SIG-M5 (cell line): ENCODE results near the gene FMO5.
A peak's percentile ranks its signal among the peaks of the same experiment; 100 is the strongest.
"Not testable (repeated sequence)": the region's sequence is repeated elsewhere in the genome, so short reads cannot be mapped to it uniquely, and the experiment has no call there.

ENCODE experiments used
- DNase-seq: peaks from one replicate; lab custom pipeline; 2025; lab: John Stamatoyannopoulos, UW

The FMO5 gene

DNA sequence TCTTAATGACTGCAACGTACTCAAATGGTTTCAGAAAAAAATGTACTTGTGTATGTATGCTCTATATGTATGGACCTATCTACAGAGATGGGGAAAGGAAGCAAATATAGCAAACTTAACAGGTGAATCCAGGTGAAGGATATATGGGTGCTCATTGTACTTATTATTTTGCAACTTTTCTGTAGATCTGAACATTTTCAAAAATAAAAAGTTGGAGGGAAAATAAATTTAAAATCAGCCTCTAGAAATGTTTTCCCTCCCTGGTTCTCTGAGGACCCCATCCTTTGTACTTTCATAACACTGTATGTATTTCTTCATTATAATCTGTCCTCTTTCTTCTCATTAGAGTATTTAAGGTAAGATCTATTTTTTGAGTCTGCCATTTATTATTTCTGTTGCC is 17.9 kb downstream of the FMO5 start:
- DNase-seq = no peak

DNA sequence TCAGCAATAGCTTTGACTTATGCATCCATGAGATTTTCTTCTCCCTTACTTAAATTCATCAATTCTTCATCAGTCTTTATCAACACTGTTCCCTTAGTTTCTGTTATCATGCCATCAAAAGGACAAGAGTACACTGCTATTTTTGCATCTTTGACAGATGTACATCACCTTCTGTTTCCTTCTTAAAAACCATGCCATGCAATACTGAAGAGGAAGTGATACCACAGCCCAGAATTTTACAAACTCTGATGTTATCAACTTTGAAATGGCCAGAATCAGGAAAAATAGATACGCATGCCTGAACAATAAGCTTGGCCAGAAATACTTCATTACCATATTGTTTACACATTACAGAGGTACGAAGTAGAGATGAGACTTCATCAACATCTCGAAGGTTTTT is 21.1 kb downstream of the FMO5 start:
- peak; percentile 24 for DNase-seq

DNA sequence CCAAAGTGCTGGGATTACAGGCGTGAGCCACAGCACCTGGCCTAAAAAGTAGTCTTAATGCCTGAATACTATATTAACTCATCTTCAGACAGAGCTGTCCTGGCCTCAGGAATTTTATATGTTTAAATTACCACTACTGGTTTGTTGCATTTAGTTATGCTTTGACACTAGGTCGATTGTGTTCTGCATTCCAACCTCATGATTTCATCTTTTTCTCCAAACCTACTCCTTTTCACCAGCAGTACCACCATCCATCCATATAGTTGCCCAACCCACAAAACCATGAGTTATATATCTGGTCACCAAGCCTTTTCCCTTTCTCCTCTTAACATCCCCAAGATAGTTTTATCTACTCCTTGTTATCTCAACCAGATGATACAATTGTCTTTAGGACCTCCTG is 22.6 kb downstream of the FMO5 start:
- no peak for DNase-seq

DNA sequence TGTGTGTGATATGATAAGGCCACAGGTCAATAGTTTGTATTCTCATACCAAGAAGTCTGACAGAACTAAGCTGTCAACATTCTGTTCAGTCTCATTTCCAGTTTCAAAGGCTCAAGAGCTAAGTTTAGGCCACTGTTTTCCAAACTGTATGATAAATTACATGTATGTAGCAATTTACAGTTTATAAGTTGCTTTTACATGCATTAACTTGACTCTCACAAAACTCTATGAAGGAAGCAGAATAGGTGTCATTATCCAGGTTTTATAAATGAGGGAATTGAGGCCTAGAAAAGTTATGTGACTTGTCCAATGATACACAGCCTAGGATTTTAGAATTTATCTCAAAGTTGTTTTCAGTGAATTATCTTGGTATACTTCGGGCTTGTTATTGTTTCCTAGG is 23.4 kb downstream of the FMO5 start:
- no peak for DNase-seq

DNA sequence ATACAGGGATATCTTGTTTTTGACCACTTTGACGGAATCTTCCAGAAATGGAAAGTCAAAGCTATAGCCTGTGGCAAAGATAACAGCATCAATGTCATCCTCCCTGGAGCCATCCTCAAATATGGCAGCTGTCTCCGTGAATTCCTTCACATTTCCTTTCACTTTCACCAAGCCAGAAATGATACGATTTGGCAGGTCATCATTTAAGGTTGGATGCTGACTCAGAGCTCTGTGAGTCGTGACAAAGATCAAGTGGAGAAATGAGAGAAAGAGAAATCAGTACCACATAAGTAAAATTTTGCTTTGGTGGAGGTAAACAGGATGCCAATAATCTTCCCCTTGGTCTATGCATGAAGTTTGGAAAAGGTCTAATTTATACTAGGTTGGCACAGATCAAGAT is 23.9 kb downstream of the FMO5 start:
- DNase-seq = no peak

DNA sequence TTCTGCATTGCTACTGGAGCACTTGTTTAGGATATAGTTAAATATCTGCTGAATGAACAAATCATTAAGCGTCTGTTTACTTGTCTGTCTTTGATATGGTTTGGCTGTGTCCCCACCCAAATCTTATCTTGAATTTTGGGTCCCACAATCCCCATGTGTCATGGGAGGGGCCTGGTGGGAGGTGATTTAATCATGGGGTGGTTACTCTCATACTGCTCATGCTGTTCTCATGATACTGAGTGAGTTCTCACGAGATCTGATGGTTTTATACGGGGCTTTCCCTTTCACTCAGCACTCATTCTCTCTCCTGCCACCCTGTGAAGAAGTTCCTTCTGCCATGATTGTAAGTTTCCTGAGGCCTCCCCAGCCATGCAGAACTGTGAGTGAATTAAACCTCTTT is 27.8 kb downstream of the FMO5 start:
- DNase-seq = not testable (repeated sequence)

DNA sequence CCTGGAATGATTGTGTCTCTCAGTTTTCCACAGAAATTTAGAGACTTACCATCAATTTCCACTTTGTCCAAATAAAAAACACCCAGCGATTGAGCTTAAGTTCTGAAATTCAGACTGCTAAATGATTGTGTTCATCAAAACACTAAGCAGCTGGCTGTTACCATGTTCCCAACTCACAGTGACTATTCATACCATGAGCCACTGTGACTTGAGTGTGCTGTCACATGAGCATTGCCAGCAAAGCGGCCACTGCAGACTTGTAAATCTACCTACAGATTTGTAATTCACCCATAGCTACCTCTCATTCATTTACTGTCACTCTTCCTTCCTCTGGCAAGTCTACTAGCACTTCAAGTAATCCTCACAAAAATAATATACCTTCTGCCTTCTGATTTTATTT is 35.6 kb downstream of the FMO5 start:
- DNase-seq = no peak

DNA sequence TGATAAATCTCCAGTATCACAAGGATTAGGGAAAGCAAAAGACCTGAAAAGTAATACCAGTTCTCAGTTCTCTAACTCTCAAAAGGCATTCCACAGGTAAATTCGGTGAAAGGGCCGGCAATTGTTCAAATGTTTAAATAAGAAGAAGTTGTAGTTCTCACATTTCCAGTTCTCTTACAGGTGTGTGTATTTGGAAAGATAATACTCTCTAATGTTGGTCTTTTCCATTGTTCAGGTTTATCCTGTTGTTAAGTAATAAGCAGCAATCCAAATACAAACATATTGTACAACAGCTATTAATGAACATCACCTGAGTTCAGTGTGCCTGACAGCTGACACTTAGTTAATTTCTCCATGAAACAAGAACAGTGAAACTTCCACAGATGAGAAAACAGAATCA is 39.7 kb downstream of the FMO5 start:
- no peak for DNase-seq

DNA sequence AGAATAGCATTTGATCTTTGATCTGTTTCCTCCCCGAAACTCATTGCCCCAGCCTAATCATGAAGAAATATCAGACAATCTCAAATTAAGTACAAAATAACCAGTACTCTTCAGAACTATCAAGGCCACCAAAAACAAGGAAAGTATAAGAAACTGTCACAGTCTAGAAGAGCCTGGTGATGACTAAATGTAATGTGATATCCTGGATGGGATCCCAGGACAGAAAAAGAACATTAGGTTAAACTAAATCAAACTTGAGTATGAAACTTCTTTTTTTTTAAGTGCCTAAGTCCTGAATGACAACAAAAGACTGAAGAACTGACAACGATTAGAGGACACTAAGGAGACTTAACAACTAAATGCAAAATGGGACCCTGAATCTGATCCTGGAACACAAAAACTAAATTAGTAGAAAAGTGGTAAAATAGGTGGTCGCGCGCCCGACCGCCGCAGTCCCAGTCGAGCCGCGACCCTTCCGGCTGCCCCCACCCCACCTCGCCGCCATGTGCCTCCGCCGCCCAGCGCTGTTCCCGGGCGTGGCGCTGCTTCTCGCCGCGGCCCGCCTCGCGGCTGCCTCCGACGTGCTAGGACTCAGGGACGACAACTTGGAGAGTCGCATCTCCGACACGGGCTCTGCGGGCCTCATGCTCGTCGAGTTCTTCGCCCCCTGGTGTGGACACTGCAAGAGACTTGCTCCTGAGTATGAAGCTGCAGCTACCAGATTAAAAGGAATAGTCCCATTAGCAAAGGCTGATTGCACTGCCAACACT is 47.3 kb downstream of the FMO5 start:
- DNase-seq = no peak

DNA sequence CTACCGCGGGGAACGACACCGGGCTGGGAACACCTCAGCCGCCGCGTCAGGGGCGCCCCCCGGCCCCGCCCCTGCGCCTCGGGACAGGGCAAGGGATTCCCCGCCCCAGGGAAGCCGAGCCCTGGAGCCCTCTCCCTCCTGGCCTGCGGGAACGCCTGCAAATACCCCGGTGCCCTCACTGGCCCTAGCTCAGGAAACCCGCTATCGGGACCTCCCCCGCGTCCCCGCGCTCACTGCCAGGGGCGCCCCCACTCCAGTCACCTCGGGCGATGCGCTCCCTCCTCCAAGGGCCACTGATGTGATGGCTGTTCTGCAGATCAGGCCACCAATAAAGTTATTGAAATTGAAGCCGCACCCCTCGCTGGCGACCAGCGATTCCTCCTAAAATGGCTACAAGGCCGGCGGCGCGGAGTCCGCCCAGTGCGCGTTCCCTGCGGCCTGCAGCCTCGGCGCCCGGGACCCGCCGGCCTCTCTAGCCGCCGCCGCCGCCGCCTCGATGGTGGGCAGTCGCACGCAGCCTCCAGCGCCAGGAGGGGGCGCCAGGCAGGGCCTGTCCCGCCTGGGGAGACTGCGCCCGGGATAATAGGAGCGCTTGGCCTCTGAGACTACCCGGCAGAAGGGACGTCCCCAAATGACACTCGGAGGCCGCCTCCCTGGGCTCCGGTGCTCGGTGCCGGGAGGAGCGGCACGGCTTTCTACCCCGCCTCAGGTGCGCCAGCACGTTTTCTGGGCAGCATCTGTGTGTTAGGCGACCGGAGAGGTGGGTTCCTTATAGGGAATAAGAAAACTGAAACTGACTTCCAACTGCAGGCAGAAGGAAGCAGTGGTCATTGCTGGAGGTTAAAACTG is 52.7 kb downstream of the FMO5 start, which contains the start of gene PRKAB2:
TSS of gene PRKAB2 (minus strand) at position 303 of the 849 bp plus-strand sequence. CDS start 326 bp downstream, outside the sequence.
- peak; percentile 82 for DNase-seq

DNA sequence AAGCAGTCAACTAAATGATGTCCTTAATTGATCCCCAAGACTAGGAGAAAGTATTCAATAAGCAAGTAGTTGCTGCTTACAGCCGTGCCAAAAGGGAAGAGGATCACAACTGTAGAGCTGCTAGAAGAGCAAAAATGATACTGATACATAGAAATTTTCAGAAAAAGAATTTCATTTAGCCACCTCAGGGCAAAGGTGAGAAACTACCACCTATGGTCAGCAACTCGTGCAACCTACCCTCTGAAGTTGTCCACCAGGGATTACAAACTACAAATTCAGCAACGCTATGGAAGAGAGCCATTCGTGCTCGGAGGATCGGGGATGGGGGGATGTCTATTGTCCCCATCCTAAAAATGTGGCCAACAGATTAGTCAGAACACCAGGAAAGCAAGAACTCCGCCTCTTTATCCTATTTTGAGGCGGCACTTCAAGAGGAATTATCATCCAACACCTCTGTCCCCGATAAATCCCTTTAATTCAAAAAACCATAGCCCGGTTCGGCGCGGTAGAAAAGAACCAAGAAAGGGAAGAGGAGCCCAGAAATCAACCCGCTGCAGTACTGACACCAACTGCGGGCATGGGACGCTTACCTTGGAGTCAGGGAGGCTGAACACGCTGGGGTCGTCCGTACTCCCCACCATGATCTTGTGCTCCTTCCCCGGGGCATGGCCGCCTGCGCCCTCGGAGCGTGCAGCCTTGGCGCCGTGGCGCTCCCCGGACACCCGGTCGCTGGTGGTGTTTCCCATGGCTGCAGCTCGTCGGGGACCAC is 53.6 kb downstream of the FMO5 start:
- DNase-seq = no peak

DNA sequence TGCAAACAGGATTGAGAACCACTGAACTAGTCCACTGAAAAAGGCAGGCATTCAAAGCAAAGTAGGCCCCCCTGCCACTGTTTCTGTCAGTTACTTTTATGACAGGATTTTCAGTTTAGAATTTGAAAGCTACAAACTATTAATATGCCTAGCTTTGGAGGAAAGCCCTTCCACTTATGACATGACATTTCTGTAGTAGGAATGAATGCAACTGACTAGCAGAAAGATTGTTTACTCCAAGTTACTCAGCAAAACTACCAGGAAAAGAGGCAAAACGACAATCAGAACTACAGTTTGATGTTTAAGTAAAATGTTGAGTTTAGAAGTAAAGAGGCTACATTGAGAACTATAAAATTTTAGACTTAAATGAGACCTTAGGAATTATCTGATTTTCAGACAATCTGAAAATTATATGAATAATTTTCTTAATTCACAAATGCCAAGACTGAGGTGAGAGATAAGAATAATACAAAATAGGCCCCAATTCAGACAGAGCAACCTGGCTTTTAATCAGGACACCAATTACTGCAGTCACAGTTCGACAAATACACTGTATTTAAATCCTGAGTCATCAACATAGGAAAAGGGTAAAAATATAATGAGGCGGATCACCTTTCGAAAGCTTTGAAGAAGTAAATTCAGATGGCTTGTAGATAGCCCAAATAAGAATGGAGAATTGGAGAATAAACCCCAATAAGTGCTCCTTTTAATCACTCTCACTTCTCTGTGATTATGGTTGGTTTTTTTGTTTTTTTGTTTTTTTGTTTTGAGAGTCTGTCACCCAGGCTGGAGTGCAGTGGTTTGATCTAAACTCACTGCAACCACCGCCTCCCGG is 55.1 kb downstream of the FMO5 start:
- no peak for DNase-seq

DNA sequence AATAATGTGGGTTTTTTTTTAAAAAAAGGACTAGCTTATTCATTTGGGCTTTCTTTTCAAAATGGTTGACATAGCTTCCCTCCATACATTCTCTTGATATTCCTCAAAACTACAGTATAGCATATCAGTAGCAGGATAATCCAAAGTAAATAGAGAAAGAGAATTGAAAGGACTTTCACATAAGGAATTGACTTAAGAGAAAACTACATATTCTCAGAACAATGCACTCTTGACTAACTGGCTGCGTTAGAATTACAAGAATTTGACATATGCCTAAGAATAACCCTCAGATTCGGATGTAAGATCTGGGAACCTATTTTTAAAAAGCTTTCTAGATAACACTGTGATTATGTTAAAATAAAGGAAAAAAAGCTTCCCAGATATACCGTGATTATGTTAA is 56.0 kb downstream of the FMO5 start:
- no peak for DNase-seq

DNA sequence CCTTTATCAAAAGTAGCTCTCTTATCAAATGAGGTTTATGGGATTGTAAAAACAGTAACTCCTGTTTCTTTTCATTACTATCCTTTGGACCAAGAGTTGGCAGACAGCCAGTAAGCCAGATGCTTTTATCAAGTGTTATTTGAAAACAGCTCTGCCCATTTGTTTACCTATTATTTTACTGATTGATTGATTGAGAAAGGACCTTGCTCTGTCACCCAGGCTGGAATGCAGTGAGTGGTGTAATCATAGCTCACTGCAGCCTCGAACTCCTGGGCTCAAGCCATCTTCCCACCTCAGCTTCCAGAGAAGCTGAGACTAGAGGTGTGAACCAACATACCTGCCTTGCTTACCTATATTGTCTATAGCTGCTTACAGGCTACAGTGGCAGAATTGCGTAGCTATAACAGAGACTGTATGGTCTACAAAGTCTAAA is 56.5 kb downstream of the FMO5 start:
- DNase-seq = no peak

DNA sequence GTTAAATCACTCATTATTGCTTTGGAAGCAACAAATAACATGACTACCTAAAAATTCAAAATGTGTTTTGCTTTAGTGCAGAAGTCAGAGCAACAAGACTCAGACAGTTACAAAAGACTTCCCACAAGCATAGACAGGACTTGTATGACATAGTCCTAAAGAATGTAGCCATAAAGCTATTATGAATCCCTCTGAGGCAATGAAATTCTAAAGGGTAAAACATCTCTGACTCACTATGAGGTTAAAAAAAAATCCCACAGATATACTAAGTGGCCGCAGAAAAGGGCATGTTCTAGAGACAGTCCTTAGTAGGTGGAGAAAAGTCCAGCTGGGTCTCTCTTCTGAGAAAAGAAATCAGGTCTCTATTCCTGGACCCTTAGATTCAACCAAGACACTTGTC is 57.8 kb downstream of the FMO5 start:
- DNase-seq = no peak

DNA sequence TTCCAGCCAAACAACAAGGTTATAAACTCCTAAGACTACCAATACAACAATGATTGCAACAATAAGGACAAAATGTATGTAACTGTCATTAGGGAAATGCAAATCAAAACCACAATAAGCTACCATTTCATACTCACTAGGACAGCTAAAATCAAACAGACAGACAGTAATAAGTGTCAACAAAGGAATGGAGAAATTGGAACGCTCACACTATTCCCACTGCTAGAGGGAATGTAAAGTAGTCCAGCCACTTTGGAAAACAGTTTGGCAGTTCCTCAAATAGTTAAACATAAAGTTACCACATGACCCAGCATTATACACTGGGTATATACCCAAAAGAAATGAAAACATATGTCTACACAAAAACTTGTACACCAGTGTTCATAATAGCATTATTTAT is 62.1 kb downstream of the FMO5 start:
- no peak for DNase-seq

DNA sequence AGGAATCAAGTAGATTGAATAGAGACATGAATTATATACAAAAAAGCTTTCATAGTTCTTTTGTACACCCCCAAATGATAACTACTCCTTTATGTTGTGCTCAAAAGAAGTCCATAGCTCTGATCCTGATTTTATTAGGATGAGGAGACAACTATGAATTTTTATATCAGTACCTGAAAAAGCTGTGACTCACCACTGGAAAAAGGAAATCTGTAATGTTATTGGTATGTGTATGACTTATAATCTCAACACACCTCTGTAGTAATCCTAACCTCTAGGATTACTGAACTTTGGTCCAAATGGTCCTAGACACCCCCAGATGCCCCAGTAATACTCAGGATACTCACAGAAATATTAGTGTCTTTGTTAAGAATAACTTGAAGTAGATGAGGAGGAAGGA is 63.0 kb downstream of the FMO5 start:
- DNase-seq = no peak

DNA sequence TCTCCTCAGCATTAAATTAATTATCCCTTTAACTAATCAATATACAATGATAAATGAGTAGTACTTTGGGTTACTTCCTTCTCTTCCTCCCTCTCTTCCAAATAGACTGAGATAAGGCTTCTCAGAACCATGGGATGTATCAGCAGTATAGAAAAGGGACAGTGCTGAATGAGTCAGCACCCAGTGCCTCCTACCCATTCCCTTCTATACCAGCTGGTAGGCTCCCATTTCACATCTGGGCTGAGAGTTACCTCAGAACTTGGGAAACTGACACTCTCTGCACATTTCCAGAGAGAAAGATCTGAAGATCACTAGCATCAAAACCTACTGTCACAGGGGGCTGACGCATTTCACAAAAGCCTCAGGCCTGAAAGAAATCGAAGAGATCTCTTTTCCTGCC is 68.0 kb downstream of the FMO5 start:
- not testable (repeated sequence) for DNase-seq

DNA sequence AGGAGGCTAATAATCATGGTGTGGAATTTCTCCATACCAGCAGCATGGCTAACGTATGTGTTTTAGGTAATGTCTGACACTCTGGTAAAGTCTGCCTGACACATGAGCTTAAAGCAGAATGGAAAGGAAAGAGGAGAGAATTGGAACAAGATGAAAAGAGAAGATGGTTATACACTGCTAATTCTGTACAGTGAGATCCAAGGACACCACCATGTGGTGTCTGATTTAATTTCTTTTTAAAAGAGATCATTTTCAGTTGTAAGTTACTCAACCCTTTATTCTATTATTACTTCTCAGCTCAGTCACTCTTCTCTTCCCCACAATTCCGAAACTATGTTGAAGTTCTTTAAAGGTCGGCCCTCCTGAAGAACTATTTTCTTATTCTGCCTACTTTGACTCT is 68.5 kb downstream of the FMO5 start:
- no peak for DNase-seq

DNA sequence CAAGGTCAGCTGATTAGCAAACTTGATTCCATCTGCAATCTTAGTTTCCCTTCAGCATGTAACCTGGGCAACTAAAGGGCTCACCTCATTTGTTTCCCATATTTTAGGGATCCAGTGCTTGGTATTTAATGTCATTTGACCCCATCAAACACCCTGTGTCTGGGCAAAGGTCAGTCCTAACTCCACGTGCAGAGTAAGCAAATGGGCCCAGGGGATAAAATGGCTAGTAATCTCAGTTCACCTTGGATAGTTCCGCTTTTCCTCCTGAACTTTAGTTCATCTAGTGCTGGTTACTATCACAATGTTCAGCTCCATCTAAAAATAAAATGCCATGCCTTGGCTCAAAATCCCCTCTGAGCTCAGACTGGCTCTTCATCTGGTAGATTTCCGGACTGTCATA is 72.4 kb downstream of the FMO5 start:
- no peak for DNase-seq

DNA sequence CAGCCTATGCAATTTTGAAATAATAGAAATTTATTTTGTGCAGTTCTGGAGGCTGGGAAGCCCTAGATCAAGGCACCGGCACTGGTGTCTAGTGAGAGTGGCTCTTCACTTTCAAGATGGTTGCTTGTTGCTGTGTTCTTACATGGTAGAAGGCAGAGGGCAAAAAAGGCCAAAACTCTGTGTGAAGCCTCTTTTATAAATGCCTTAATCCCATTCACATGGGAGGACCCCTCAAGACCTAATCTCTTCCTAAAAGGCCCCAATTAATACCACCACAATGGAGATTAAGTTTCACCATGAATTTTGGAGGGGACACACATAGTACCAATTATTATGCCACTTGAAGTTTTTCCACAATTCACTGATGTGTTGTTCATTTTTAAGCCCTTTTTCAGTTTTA is 73.9 kb downstream of the FMO5 start:
- no peak for DNase-seq

DNA sequence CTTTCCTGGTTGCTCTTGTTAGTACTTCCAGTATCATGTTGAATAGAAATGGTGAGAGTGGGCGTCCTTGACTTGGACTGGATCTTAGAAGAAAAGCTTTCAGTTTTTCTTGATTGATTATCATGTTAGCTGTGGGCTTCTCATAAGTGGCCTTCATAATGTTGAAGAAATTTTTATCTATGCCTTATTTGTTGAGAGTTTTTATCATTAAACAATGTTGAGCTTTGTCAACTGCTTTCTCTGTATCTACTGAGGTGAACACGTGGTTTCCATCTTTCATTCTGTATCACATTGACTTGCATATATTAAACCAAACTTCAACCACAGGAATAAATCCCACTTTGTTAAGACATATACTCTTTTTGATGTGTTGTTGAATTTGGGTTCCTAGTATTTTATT is 82.3 kb downstream of the FMO5 start:
- DNase-seq = no peak
